MCF 10A (cell line): ENCODE results near the gene ELN. TPM values are rescaled to one million over a fixed set of nuclear protein-coding genes. Genes with fewer than 3 reads are reported as not detected.
A peak's percentile ranks its signal among the peaks of the same experiment; 100 is the strongest.
"Not testable (repeated sequence)": the region's sequence is repeated elsewhere in the genome, so short reads cannot be mapped to it uniquely, and the experiment has no call there.

Experiments used
- Bru-seq: library from RNA; stranded (reverse); fragments of 400-500 nt; gene quantifications from one replicate; lab custom pipeline; 2021; lab: Mats Ljungman, UMichigan
- BruChase-seq, 2 experiments: library from RNA; stranded (reverse); fragments of 400-500 nt; gene quantifications; one replicate each; lab custom pipeline; 2021; lab: Mats Ljungman, UMichigan
- BruUV-seq: library from RNA; stranded (reverse); fragments of 400-500 nt; replicated peaks from 2 replicates; lab custom pipeline; 2021; lab: Mats Ljungman, UMichigan
- CTCF ChIA-PET: fragments of 300-600 bp; sonication (Branson Sonifier 250); formaldehyde crosslinking; extraction: SDS; loops from one replicate; lab custom pipeline; 2021; ENCODE audit warnings: antibody characterized with exemption, inconsistent platforms; lab: Yijun Ruan, JAX
- POLR2A ChIA-PET: fragments of 300-600, 350-650 bp; sonication (Branson Sonifier 250); formaldehyde crosslinking; extraction: SDS; loops from one replicate; lab custom pipeline; 2020; ENCODE audit warnings: antibody characterized with exemption, inconsistent platforms; lab: Yijun Ruan, JAX
- DNase-seq: peaks from one replicate; pipeline ENCODE4 v3.0.0-alpha.2; 2018; ENCODE audit not compliant: unreplicated experiment
- H3K27ac Mint-ChIP-seq: one replicate; pipeline ENCODE4 v1.8.0; 2022; ENCODE audit warnings: mild to moderate bottlenecking, low read depth, mixed read lengths; ENCODE audit not compliant: unreplicated experiment
- H3K27me3 Mint-ChIP-seq: one replicate; pipeline ENCODE4 v1.8.0; 2022; ENCODE audit warnings: mixed read lengths; ENCODE audit not compliant: insufficient read depth, unreplicated experiment
- H3K36me3 Mint-ChIP-seq: one replicate; pipeline ENCODE4 v1.8.0; 2022; ENCODE audit warnings: mild to moderate bottlenecking, moderate library complexity, mixed read lengths; ENCODE audit not compliant: insufficient read depth, unreplicated experiment
- H3K4me1 Mint-ChIP-seq: one replicate; pipeline ENCODE4 v1.8.0; 2022; ENCODE audit warnings: mixed read lengths; ENCODE audit not compliant: insufficient read depth, unreplicated experiment
- H3K4me3 Mint-ChIP-seq: one replicate; pipeline ENCODE4 v1.8.0; 2022; ENCODE audit warnings: mild to moderate bottlenecking, moderate library complexity, mixed read lengths; ENCODE audit not compliant: unreplicated experiment
- H3K9me3 Mint-ChIP-seq: one replicate; pipeline ENCODE4 v1.8.0; 2022; ENCODE audit warnings: mixed read lengths; ENCODE audit not compliant: unreplicated experiment
- intact Hi-C: fragments of 100-400 bp; cut with micrococcal nuclease; formaldehyde crosslinking; loops from 2 replicates; pipeline ENCODE4 v1.14.1; 2022
- long read RNA-seq: library from polyadenylated mRNA; stranded (forward); transcript quantifications from one replicate; pipeline ENCODE4 v2.0.0, GENCODE V29; 2022
- total RNA-seq: library from RNA; stranded (reverse); gene quantifications from 2 replicates; pipeline ENCODE4 v1.2.3, GENCODE V29; 2022
- TF ChIP-seq, protein P1 (sequence below): fragments of 200-600 bp; IDR thresholded peaks from one replicate; pipeline ENCODE4 v1.8.0; 2022; ENCODE audit warnings: antibody characterized with exemption, mild to moderate bottlenecking; ENCODE audit not compliant: unreplicated experiment

The ELN gene
- total RNA-seq (not detected in 2 replicates), Bru-seq, nascent RNA (percentile 1 among the genes with signal in this experiment), BruChase-seq, experiment 1, labeled RNA remaining after a 6-hour chase (percentile 5 among the genes with signal in this experiment), BruChase-seq, experiment 2, labeled RNA remaining after a 2-hour chase (percentile 5 among the genes with signal in this experiment)
- long read RNA-seq = 0 reads

DNA sequence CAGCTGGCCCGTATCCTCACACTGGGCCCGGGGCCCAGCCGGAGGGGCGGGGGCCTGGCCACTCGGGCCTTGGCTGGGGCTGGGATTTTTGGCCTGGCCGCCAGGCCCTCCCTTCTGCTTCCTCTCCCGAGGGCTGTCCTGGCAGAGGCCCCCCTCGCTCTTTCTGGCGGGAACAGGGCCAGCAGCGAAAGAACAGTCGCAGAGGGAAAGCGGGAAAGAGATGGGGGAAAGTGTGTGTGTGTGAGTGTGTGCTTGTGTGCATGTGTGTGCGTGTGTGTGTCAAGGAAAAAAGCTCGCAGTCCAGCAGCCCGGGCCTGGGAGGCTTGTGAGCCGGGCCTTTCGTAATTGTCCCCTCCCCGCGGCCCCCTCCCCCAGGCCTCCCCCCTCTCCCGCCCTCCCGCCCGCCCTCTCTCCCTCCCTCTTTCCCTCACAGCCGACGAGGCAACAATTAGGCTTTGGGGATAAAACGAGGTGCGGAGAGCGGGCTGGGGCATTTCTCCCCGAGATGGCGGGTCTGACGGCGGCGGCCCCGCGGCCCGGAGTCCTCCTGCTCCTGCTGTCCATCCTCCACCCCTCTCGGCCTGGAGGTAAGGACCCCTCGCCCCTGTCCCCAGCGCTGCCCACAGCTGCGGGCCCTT, at the start of gene ELN:
ELN (plus strand) TSS at position 491 of the 638 bp plus-strand sequence; CDS start at position 506, 15 bp downstream.
- TF ChIP-seq, protein P1, sequence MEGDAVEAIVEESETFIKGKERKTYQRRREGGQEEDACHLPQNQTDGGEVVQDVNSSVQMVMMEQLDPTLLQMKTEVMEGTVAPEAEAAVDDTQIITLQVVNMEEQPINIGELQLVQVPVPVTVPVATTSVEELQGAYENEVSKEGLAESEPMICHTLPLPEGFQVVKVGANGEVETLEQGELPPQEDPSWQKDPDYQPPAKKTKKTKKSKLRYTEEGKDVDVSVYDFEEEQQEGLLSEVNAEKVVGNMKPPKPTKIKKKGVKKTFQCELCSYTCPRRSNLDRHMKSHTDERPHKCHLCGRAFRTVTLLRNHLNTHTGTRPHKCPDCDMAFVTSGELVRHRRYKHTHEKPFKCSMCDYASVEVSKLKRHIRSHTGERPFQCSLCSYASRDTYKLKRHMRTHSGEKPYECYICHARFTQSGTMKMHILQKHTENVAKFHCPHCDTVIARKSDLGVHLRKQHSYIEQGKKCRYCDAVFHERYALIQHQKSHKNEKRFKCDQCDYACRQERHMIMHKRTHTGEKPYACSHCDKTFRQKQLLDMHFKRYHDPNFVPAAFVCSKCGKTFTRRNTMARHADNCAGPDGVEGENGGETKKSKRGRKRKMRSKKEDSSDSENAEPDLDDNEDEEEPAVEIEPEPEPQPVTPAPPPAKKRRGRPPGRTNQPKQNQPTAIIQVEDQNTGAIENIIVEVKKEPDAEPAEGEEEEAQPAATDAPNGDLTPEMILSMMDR = no peak
- Mint-ChIP-seq H3K36me3 (no peaks in the 10 kb centered on the region), H3K4me1 (peaks cover 24% of the 10 kb centered on the region), H3K27me3 (peaks cover 33% of the 10 kb centered on the region), H3K4me3 (no peak within 1 kb of the TSS), H3K27ac (no peak within 1 kb of the TSS), H3K9me3 (no peaks in the 10 kb centered on the region)
- POLR2A ChIA-PET = interaction anchor here (0.6 kb wide), 1 partner anchor 98 kb away, joined by 3 read pairs; no protein-coding TSS in a partner anchor
- BruUV-seq = no TSS peak
- CTCF ChIA-PET = interaction anchor here (0.5 to 4.9 kb wide), 10 partner anchors 10 to 679 kb away, joined by 3 to 45 read pairs (median 8); no protein-coding TSS in a partner anchor
- intact Hi-C loops = no loop called here
- no peak for DNase-seq

DNA sequence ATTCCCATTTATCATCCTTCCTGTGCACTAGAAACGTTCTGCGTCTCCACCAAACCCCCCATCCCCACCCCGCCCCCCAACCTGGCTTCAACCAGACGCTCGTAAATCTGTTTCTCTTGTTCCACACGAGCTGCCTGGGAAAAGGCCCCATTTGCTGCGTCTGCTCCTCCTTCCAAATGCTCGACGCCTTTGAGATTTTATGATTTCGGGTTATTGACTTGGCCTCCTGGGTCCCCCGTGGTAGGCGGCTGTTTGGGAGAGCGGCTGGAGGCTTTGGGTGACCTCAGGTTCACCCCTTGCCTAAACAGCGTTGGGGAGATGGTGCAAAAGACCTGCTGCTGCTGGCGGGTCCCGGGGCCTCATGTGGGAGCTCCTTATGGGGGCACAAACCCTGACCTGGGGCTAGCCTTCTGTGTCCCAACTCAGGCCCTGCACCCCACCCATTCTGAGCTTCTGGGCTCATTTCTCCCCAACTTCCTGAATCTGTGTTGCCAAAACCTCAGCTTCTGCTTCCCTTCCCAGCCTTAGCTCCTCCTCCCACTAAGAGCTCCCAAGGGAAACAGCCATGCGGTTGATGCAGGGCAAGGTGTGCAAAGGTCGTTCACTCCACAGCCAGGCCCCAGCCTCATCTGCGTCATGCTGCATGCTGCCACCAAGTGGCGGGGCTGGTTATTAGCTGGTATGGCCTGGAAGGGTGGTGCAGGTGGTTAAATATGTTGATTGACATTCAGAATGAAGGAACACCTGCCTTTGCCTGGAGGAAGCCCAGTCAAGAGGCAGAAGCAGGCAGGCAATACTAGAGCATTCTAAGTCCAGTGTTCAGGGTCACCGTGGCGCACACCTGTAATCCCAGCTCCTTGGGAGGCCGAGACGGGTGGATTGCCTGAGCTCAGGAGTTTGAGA, 49.1 kb upstream of the ELN start:
- intact Hi-C loops = no loop called here
- no peaks in the 10 kb centered on the region for H3K36me3 Mint-ChIP-seq
- DNase-seq = peak; percentile 69
- POLR2A ChIA-PET = no interaction called here
- peaks cover 21% of the 10 kb centered on the region for H3K27me3 Mint-ChIP-seq
- CTCF ChIA-PET = interaction anchor here (0.5 to 1.3 kb wide), 9 partner anchors 18 to 424 kb away, joined by 3 to 6 read pairs (median 4); no protein-coding TSS in a partner anchor
- H3K9me3 Mint-ChIP-seq = no peaks in the 10 kb centered on the region
- H3K4me3 Mint-ChIP-seq = no peak overlapping the region
- BruUV-seq = no TSS peak
- TF ChIP-seq, protein P1 = peak; percentile 30
- H3K4me1 Mint-ChIP-seq = no peaks in the 10 kb centered on the region
- no peak overlapping the region for H3K27ac Mint-ChIP-seq

DNA sequence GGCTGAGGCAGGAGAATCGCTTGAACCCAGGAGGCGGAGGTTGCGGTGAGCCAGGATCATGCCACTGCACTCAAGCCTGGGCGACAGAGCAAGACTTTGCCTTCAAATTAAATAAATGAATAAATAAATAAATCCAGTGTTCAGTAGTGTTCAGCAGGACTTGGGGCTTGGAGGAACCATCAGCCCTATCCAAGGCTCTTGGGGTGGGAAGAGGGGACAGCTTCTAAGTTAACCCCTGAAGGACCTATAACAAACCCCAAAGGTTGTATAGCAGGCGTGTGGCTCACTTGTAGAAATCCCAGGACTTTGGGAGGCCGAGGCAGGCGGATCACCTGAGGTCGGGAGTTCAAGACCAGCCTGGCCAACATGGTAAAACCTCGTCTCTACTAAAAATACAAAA, 48.3 kb upstream of the ELN start:
- CTCF ChIA-PET = interaction anchor here (0.6 to 1.3 kb wide), 8 partner anchors 17 to 1054 kb away, joined by 3 to 6 read pairs (median 4); no protein-coding TSS in a partner anchor
- H3K4me1 Mint-ChIP-seq, DNase-seq, intact Hi-C loops, H3K27ac Mint-ChIP-seq, H3K4me3 Mint-ChIP-seq, POLR2A ChIA-PET, BruUV-seq, H3K9me3 Mint-ChIP-seq, H3K36me3 Mint-ChIP-seq: not testable (repeated sequence)
- peaks cover 21% of the 10 kb centered on the region for H3K27me3 Mint-ChIP-seq

DNA sequence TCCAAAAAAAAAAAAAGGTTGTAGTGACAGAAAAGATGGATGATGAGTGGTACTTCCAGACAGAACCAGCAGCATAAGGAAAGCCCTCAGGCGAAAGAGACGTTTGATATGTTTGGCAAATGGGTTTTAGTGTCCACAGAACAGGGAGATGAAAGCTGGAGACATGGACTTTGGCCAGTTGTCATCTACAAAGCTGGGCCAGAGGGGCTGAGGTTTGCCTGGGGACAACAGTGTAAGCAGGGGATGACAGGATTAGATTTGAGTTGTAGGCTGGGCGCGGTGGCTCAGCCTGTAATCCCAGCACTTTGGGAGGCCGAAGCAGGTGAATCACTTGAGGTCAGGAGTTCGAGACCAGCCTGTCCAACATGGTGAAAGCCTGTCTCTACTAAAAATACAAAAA, 47.8 kb upstream of the ELN start:
- Mint-ChIP-seq H3K36me3 (no peaks in the 10 kb centered on the region), H3K4me3 (no peak overlapping the region), H3K9me3 (no peaks in the 10 kb centered on the region), H3K27me3 (peaks cover 21% of the 10 kb centered on the region), H3K27ac (no peak overlapping the region), H3K4me1 (no peaks in the 10 kb centered on the region)
- ChIA-PET POLR2A (no interaction called here), CTCF (interaction anchor here (0.7 to 1.2 kb wide), 6 partner anchors 9 to 98 kb away, joined by 3 to 6 read pairs (median 4); no protein-coding TSS in a partner anchor)
- TF ChIP-seq, protein P1 = no peak
- intact Hi-C loops = no loop called here
- BruUV-seq = no TSS peak
- DNase-seq = no peak
